Measurements from ENCODE around the gene LPAR2. TPM values are rescaled to one million over a fixed set of nuclear protein-coding genes. Genes with fewer than 3 reads are reported as not detected.
"Not testable (repeated sequence)": the region's sequence is repeated elsewhere in the genome, so short reads cannot be mapped to it uniquely, and the experiment has no call there.

The LPAR2 gene
- total and polyA plus RNA-seq, 12 donors = 0.25 to 1.9 (median 0.94) TPM; not detected in 1

GRCh38 chr19:19670070-19670551, 42.1 kb upstream of the LPAR2 start:
- peak overlapping the region in 1 of 10 donors; percentile 96 for H3K27ac ChIP-seq
- H3K4me1 ChIP-seq = peaks cover 0 to 23% (median 12%) of the 10 kb centered on the region in 9 donors
- WGBS, 2 donors = 78 to 79% methylated on average over 10 of the region's 10 CpGs
- peak overlapping the region in 5 of 10 donors; percentile 94 to 99 (median 96) for H3K4me3 ChIP-seq
- H3K36me3 ChIP-seq = peaks cover 0 to 34% (median 0%) of the 10 kb centered on the region in 9 donors
- intact Hi-C loops (cut with DNase I) = loop anchor here in 1 of 10 donors (10.0 kb wide), 1 partner anchor 65 kb away; the partner anchor contains the start of gene ZNF14
- peaks cover 0 to 31% (median 0%) of the 10 kb centered on the region in 11 donors for H3K9me3 ChIP-seq
- ATAC-seq (no peak), DNase-seq (no peak)
- no peak for TF ChIP-seq CTCF (IDR thresholded peaks at IDR 0.05)
- no peaks in the 10 kb centered on the region for H3K27me3 ChIP-seq

- Histone ChIP-seq H3K27ac (peak within 1 kb of the TSS in 9 of 10 donors; percentile 70 to 96 (median 79)), H3K36me3 (peaks cover 0 to 18% (median 0%) of the 10 kb centered on the region in 9 donors), H3K4me3 (peak within 1 kb of the TSS; percentile 66 to 99 (median 94)), H3K27me3 (no peaks in the 10 kb centered on the region), H3K4me1 (peaks cover 0 to 29% (median 14%) of the 10 kb centered on the region in 9 donors), H3K9me3 (peaks cover 0 to 14% (median 0%) of the 10 kb centered on the region in 11 donors)
- intact Hi-C loops (cut with DNase I) = loop anchor here in 4 of 10 donors (2.0 to 10.0 kb wide), 6 partner anchors 64 to 236 kb away; partner anchors contain the start of genes ZNF506 (in 2 of the 4), ZNF14 (in 1 of the 4) and ZNF93 (in 1 of the 4)
- WGBS, 2 donors = 4 to 5% methylated on average over 36 of the region's 36 CpGs
- peak; percentile 92 to 94 for DNase-seq
- ATAC-seq = peak; percentile 74 to 89 (median 85)
- no peak for TF ChIP-seq CTCF (IDR thresholded peaks at IDR 0.05)
Measured at GRCh38 chr19:19668230-19669012, 40.4 kb upstream of the LPAR2 start, which contains the start of gene ZNF101. ZNF101 (plus strand) TSS chr19:19668839; CDS start chr19:19668964, 125 bp downstream.

GRCh38 chr19:19665420-19665948, 37.5 kb upstream of the LPAR2 start:
- WGBS, 2 donors = 98% methylated on average over 22 of the region's 22 CpGs
- not testable (repeated sequence) for H3K9me3 ChIP-seq, H3K4me3 ChIP-seq, DNase-seq, ATAC-seq, H3K27ac ChIP-seq, H3K27me3 ChIP-seq, H3K36me3 ChIP-seq
- peaks cover 5 to 50% (median 28%) of the 10 kb centered on the region in 9 donors for H3K4me1 ChIP-seq
- intact Hi-C loops (cut with DNase I) = loop anchor here in 3 of 10 donors (5.0 to 10.0 kb wide), 5 partner anchors 67 to 239 kb away; partner anchors contain the start of genes ZNF14 (in 1 of the 3), ZNF506 (in 1 of the 3) and ZNF93 (in 1 of the 3)

GRCh38 chr19:19663256-19664120, 35.5 kb upstream of the LPAR2 start, which contains the start of gene ATP13A1:
ATP13A1 (minus strand) TSS chr19:19663676; CDS start chr19:19663666, 10 bp downstream.
- Histone ChIP-seq H3K4me1 (peaks cover 5 to 38% (median 20%) of the 10 kb centered on the region in 9 donors), H3K36me3 (peaks cover 0 to 23% (median 12%) of the 10 kb centered on the region in 9 donors), H3K4me3 (peak within 1 kb of the TSS; percentile 77 to 100 (median 93)), H3K27me3 (no peaks in the 10 kb centered on the region), H3K27ac (peak within 1 kb of the TSS; percentile 86 to 98 (median 92)), H3K9me3 (no peaks in the 10 kb centered on the region)
- intact Hi-C loops (cut with DNase I) = loop anchor here in 2 of 10 donors (5.0 to 10.0 kb wide), 4 partner anchors 69 to 241 kb away; partner anchors contain the start of genes ZNF14 (in 1 of the 2), ZNF506 (in 1 of the 2) and ZNF93 (in 1 of the 2)
- peak in 4 of 9 donors; percentile 9 to 42 (median 16) for TF ChIP-seq CTCF (IDR thresholded peaks at IDR 0.05)
- ATAC-seq = peak; percentile 97 to 98 (median 98)
- 0% methylated on average over 80 to 85 of the region's 85 CpGs for WGBS, 2 donors
- DNase-seq = peak; percentile 95 to 97
